ENCODE results near the gene ALG6.

Gene ALG6

GRCh38 chr1:63379583-63379982 lies 12.2 kb downstream of the ALG6 start:
- DNase-seq, result no peak
- intact Hi-C loops (cut with DNase I; ENCODE audit: low total_unique reads), result no loop called here
- H3K27me3 ChIP-seq, result no peaks in the 10 kb centered on the region

GRCh38 chr1:63381741-63382140 lies 14.3 kb downstream of the ALG6 start:
- Histone ChIP-seq H3K27ac (no peak overlapping the region), H3K4me3 (no peak overlapping the region), H3K9me3 (no peaks in the 10 kb centered on the region), H3K36me3 (peaks cover 6 to 11% (median 9%) of the 10 kb centered on the region in 3 donors), H3K27me3 (no peaks in the 10 kb centered on the region), H3K4me1 (no peaks in the 10 kb centered on the region)
- no peak for TF ChIP-seq CTCF (IDR thresholded peaks at IDR 0.05)
- DNase-seq, result no peak
- intact Hi-C loops (cut with DNase I; ENCODE audit: low total_unique reads), result no loop called here

More at GRCh38 chr1:63379583-63379982, 12.2 kb downstream of the ALG6 start:
- Histone ChIP-seq H3K36me3 (peaks cover 6 to 21% (median 15%) of the 10 kb centered on the region in 3 donors), H3K9me3 (no peaks in the 10 kb centered on the region), H3K4me1 (no peaks in the 10 kb centered on the region), H3K4me3 (no peak overlapping the region), H3K27ac (no peak overlapping the region)
- TF ChIP-seq CTCF (IDR thresholded peaks at IDR 0.05), result no peak

GRCh38 chr1:63401945-63402344 lies 34.5 kb downstream of the ALG6 start:
- Histone ChIP-seq H3K27me3 (no peaks in the 10 kb centered on the region), H3K4me1 (no peaks in the 10 kb centered on the region), H3K9me3 (no peaks in the 10 kb centered on the region), H3K36me3 (peaks cover 13 to 23% (median 20%) of the 10 kb centered on the region in 3 donors), H3K4me3 (no peak overlapping the region), H3K27ac (no peak overlapping the region)
- no peak for DNase-seq
- intact Hi-C loops (cut with DNase I; ENCODE audit: low total_unique reads), result no loop called here
- TF ChIP-seq CTCF (IDR thresholded peaks at IDR 0.05), result no peak

- no peak overlapping the region for H3K4me3 ChIP-seq
- no peaks in the 10 kb centered on the region for H3K27me3 ChIP-seq
- no peak for DNase-seq
- H3K9me3 ChIP-seq, result no peaks in the 10 kb centered on the region
- no peaks in the 10 kb centered on the region for H3K4me1 ChIP-seq
- no peak overlapping the region for H3K27ac ChIP-seq
- no peak for TF ChIP-seq CTCF (IDR thresholded peaks at IDR 0.05)
- intact Hi-C loops (cut with DNase I; ENCODE audit: low total_unique reads), result no loop called here
- peaks cover 9 to 17% (median 12%) of the 10 kb centered on the region in 3 donors for H3K36me3 ChIP-seq
Observed at GRCh38 chr1:63403386-63403785, 36.0 kb downstream of the ALG6 start.

- H3K27ac ChIP-seq, result no peak overlapping the region
- no peak overlapping the region for H3K4me3 ChIP-seq
- no peaks in the 10 kb centered on the region for H3K27me3 ChIP-seq
- TF ChIP-seq CTCF (IDR thresholded peaks at IDR 0.05), result no peak
- intact Hi-C loops (cut with DNase I; ENCODE audit: low total_unique reads), result no loop called here
- no peaks in the 10 kb centered on the region for H3K9me3 ChIP-seq
- H3K4me1 ChIP-seq, result no peaks in the 10 kb centered on the region
- no peak for DNase-seq
- H3K36me3 ChIP-seq, result peaks cover 5 to 10% (median 9%) of the 10 kb centered on the region in 3 donors
Observed at GRCh38 chr1:63405021-63405420, 37.6 kb downstream of the ALG6 start.

GRCh38 chr1:63405987-63406386 lies 38.6 kb downstream of the ALG6 start:
- Histone ChIP-seq H3K4me3 (no peak overlapping the region), H3K27me3 (no peaks in the 10 kb centered on the region), H3K4me1 (no peaks in the 10 kb centered on the region), H3K9me3 (no peaks in the 10 kb centered on the region), H3K27ac (no peak overlapping the region), H3K36me3 (peaks cover 5 to 10% (median 9%) of the 10 kb centered on the region in 3 donors)
- intact Hi-C loops (cut with DNase I; ENCODE audit: low total_unique reads), result no loop called here
- TF ChIP-seq CTCF (IDR thresholded peaks at IDR 0.05), result no peak
- no peak for DNase-seq

All from tibial artery (tissue), 4 donors.